Progenitor cell of endocrine pancreas (in vitro differentiated cells): Measurements from ENCODE around the gene LRRC63. TPM values are rescaled to one million over a fixed set of nuclear protein-coding genes. Genes with fewer than 3 reads are reported as not detected.
A peak's percentile ranks its signal among the peaks of the same experiment; 100 is the strongest.
"Not testable (repeated sequence)": the region's sequence is repeated elsewhere in the genome, so short reads cannot be mapped to it uniquely, and the experiment has no call there.

ENCODE experiments used
- DNase-seq: peaks from one replicate; pipeline ENCODE4 v3.0.0; 2021; ENCODE audit warnings: low spot score; ENCODE audit not compliant: unreplicated experiment
- H3K27ac Mint-ChIP-seq: 2 replicates; pipeline ENCODE4 v1.8.0; 2021; ENCODE audit warnings: mild to moderate bottlenecking, moderate library complexity, mixed read lengths
- H3K27me3 Mint-ChIP-seq: 2 replicates; pipeline ENCODE4 v1.8.0; 2021; ENCODE audit warnings: mixed read lengths
- H3K36me3 Mint-ChIP-seq: 2 replicates; pipeline ENCODE4 v1.8.0; 2022; ENCODE audit warnings: mixed read lengths; ENCODE audit not compliant: insufficient read depth
- H3K4me1 Mint-ChIP-seq: 2 replicates; pipeline ENCODE4 v1.8.0; 2021; ENCODE audit warnings: low read depth, mixed read lengths
- H3K4me3 Mint-ChIP-seq: 2 replicates; pipeline ENCODE4 v1.8.0; 2021; ENCODE audit warnings: low read depth, mild to moderate bottlenecking, moderate library complexity, mixed read lengths
- H3K9me3 Mint-ChIP-seq: 2 replicates; pipeline ENCODE4 v1.8.0; 2021; ENCODE audit warnings: low read depth, mixed read lengths
- total RNA-seq: library from RNA; stranded (reverse); gene quantifications from 2 replicates; pipeline ENCODE4 v1.2.1, GENCODE V29; 2021
- TF ChIP-seq, protein P1 (sequence below): fragments of 200-600 bp; sonication (generic); IDR thresholded peaks from one replicate; pipeline ENCODE4 v1.5.0; 2021; ENCODE audit warnings: antibody characterized with exemption, mild to moderate bottlenecking; ENCODE audit not compliant: unreplicated experiment

The LRRC63 gene
- total RNA-seq, 1 donor from 2014 or later: 0.24 TPM

DNA sequence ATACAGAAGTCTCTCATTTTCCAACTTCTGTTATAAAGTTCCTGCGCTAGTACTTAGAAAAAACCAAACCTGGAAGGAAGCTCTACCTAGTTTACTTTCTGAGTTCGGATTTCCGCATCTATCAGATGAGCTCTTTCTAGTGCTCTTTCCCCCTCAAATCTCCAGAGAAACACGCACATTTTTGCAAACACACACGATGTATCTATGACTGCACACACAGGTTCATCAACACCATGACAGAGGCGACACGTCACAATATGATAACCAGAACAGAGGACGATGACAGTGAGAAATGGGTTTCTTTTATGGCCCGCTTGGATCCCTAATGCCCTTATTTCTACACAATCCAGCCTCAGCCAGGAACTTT lies 629 bp upstream of the LRRC63 start:
- peak overlapping the region; percentile 71 for H3K4me3 Mint-ChIP-seq
- DNase-seq: no peak
- TF ChIP-seq, protein P1, sequence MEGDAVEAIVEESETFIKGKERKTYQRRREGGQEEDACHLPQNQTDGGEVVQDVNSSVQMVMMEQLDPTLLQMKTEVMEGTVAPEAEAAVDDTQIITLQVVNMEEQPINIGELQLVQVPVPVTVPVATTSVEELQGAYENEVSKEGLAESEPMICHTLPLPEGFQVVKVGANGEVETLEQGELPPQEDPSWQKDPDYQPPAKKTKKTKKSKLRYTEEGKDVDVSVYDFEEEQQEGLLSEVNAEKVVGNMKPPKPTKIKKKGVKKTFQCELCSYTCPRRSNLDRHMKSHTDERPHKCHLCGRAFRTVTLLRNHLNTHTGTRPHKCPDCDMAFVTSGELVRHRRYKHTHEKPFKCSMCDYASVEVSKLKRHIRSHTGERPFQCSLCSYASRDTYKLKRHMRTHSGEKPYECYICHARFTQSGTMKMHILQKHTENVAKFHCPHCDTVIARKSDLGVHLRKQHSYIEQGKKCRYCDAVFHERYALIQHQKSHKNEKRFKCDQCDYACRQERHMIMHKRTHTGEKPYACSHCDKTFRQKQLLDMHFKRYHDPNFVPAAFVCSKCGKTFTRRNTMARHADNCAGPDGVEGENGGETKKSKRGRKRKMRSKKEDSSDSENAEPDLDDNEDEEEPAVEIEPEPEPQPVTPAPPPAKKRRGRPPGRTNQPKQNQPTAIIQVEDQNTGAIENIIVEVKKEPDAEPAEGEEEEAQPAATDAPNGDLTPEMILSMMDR: no peak
- H3K27ac Mint-ChIP-seq: peak overlapping the region; percentile 46
- H3K9me3 Mint-ChIP-seq: peaks cover 3% of the 10 kb centered on the region
- peaks cover 38% of the 10 kb centered on the region for H3K4me1 Mint-ChIP-seq
- no peaks in the 10 kb centered on the region for H3K27me3 Mint-ChIP-seq
- H3K36me3 Mint-ChIP-seq: no peaks in the 10 kb centered on the region

DNA sequence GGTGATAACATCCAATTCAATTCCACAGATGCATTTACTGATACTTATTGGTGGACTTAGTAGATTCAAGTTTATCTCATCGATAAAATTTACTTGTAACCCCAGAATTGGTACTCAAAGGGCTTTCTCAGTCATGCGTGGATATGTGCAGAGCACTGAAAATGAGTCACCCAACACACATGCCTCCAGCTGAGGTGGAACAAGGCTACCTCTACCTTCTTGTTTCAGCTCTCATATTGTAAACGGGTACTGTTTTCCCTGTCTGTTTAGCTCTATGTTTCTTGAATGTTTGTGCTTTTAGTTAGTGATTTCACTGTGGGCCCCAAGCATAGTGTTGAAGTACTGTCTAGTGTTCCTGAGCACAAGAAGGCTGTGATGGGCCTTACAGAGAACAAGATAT lies 1.5 kb downstream of the LRRC63 start:
- Mint-ChIP-seq H3K9me3 (peaks cover 20% of the 10 kb centered on the region), H3K4me1 (peaks cover 21% of the 10 kb centered on the region), H3K27ac (peak overlapping the region; percentile 38), H3K4me3 (no peak overlapping the region), H3K27me3 (no peaks in the 10 kb centered on the region), H3K36me3 (peaks cover 3% of the 10 kb centered on the region)
- DNase-seq: no peak
- TF ChIP-seq, protein P1: no peak

DNA sequence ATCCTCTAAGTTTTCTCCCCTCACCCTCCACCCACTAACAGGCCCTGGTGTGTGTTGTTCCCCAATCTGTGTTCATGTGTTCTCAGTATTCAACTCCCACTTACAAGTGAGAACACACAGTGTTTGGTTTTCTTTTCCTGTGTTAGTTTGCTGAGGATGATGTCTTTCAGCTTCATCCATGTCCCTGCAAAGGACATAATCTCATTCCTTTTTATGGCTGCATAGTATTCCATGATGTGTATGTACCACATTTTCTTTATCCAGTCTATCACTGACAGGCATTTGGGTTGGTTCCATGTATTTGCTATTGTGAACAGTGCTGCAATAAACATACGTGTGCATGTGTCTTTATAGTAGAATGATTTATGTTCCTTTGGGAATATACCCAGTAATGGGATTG lies 3.0 kb downstream of the LRRC63 start:
- not testable (repeated sequence) for H3K36me3 Mint-ChIP-seq, H3K4me3 Mint-ChIP-seq
- H3K4me1 Mint-ChIP-seq: peaks cover 18% of the 10 kb centered on the region

DNA sequence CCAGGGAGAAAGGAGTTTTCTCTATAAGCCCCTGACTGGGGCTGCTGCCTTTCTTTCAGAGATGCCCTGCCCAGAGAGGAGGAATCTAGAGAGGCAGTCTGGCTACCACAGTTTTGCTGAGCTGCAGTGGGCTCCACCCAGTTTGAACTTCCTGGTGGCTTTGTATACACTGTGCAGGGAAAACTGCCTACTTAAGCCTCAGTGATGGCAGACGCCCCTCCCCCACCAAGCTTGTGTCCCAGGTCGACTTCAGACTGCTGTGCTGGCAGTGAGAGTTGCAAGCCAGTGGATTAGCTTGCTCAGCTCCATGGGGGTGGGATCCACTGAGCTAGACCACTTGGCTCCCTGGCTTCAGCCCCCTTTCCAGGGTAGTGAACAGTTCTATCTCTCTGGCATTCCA lies 8.5 kb downstream of the LRRC63 start:
- H3K36me3 Mint-ChIP-seq, H3K4me1 Mint-ChIP-seq, H3K27me3 Mint-ChIP-seq, H3K27ac Mint-ChIP-seq, DNase-seq, H3K4me3 Mint-ChIP-seq: not testable (repeated sequence)
- peaks cover 26% of the 10 kb centered on the region for H3K9me3 Mint-ChIP-seq

More for the DNA sequence above, 3.0 kb downstream of the LRRC63 start:
- H3K27ac Mint-ChIP-seq, DNase-seq, H3K27me3 Mint-ChIP-seq: not testable (repeated sequence)
- peaks cover 26% of the 10 kb centered on the region for H3K9me3 Mint-ChIP-seq

DNA sequence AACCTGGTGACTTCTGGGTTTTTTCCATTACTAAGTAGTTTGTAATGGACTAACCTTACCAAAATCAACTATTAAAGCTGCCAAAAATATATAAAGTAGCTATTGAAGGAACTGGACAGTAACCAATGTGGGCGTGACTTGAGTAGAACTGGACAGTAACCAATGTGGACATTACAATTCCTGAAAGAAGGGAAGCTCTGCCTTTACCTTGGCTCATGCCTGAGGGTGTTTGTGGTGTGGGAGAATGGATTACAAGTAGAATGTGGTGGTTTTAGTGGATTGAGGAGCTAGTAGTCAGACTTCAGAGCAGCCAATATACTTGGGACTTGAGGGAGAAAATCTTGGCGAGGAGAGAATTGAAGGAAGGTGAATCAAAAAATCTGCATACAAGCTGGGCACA lies 17.5 kb downstream of the LRRC63 start:
- H3K27ac Mint-ChIP-seq: no peak overlapping the region
- H3K27me3 Mint-ChIP-seq: no peaks in the 10 kb centered on the region
- TF ChIP-seq, protein P1: no peak
- no peak for DNase-seq
- H3K9me3 Mint-ChIP-seq: peaks cover 21% of the 10 kb centered on the region
- H3K36me3 Mint-ChIP-seq: peaks cover 3% of the 10 kb centered on the region
- no peaks in the 10 kb centered on the region for H3K4me1 Mint-ChIP-seq
- no peak overlapping the region for H3K4me3 Mint-ChIP-seq

DNA sequence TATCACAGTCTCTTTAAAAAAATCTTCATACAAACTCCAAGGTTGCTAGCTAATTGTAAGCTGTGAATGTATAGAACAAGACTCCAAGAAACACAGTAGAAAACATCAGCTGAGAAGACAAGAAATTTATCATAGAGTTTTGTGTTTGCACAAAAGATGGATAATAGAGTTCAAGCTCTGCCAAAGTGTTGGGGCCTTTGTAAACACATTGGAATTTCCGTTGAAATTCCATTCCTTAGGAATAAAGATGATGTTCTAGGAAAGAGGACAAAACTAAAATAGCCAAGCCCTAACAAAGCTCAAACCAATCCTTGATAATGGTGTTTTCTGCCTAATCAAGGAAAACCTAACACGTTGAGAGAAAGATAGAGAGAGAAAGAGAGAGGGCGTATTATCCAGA lies 20.6 kb downstream of the LRRC63 start:
- Mint-ChIP-seq H3K27me3 (no peaks in the 10 kb centered on the region), H3K9me3 (peaks cover 35% of the 10 kb centered on the region), H3K4me3 (no peak overlapping the region), H3K36me3 (peaks cover 12% of the 10 kb centered on the region), H3K27ac (no peak overlapping the region), H3K4me1 (no peaks in the 10 kb centered on the region)
- DNase-seq: no peak
- TF ChIP-seq, protein P1: no peak
